HepG2 (cell line): ENCODE data around the gene GPLD1. TPM values are rescaled to one million over a fixed set of nuclear protein-coding genes. Genes with fewer than 3 reads are reported as not detected.

Source experiments
- ATAC-seq: fragments of 200-7000 bp; cut with Tn5 transposase; 3 replicates; pipeline ENCODE4 v1.9.1; 2020; ENCODE audit warnings: mild to moderate bottlenecking, moderate library complexity
- BruUV-seq: library from RNA; stranded (reverse); fragments of 400-500 nt; replicated peaks from 2 replicates; lab custom pipeline; 2021; lab: Mats Ljungman, UMichigan
- CTCF ChIA-PET: fragments of 300-600 bp; formaldehyde crosslinking; extraction: SDS; loops from one replicate; lab custom pipeline; 2021; ENCODE audit warnings: low total read pairs, inconsistent platforms, low intra/inter-chr PET ratio; lab: Yijun Ruan, JAX
- POLR2A ChIA-PET: fragments of 350-600 bp; sonication (Branson Sonifier 250); formaldehyde crosslinking; loops from one replicate; lab custom pipeline; 2020; ENCODE audit warnings: antibody characterized with exemption, inconsistent platforms; lab: Yijun Ruan, JAX
- DNase-seq: peaks from one replicate; pipeline ENCODE4 v3.0.0-alpha.2; 2015; ENCODE audit warnings: low spot score
- FAIRE-seq: peaks from 3 replicates; lab custom pipeline; 2011; peaks lifted over from hg19 to GRCh38; lab: Jason Lieb, UNC
- H2AFZ ChIP-seq: one replicate; pipeline ENCODE4 v1.6.1; 2011; ENCODE audit warnings: low read length, inconsistent platforms
- H3K27ac ChIP-seq: fragments of 300-600 bp; 3 replicates; pipeline ENCODE4 v1.8.0; 2011; ENCODE audit warnings: mixed run types, mild to moderate bottlenecking, mixed read lengths, low read length, inconsistent platforms; ENCODE audit not compliant: insufficient read depth; ENCODE audit errors: extremely low read length
- H3K27me3 ChIP-seq, 2 experiments: fragments of 200-600 bp in 1 of 2; 2 replicates in 1 of 2; 3 replicates in 1 of 2; pipeline versions ENCODE4 v1.6.0 to v1.8.0; 2011; ENCODE audit warnings: low read length in 2 of 2, mild to moderate bottlenecking in 2 of 2, moderate library complexity in 2 of 2, inconsistent platforms in 1 of 2; ENCODE audit not compliant: insufficient read depth in 2 of 2, control insufficient read depth in 1 of 2
- H3K36me3 ChIP-seq, 2 experiments: fragments of 200-600 bp in 1 of 2; replicated peaks in 1 of 2; 2 replicates in 1 of 2; 3 replicates in 1 of 2; pipeline versions ENCODE4 v1.5.1 to v1.8.0; 2011; ENCODE audit warnings: low read length in 2 of 2, inconsistent platforms in 1 of 2; ENCODE audit not compliant: insufficient read depth in 2 of 2, control insufficient read depth in 1 of 2
- H3K4me1 ChIP-seq: 2 replicates; pipeline ENCODE4 v1.5.1; 2012; ENCODE audit warnings: low read length, inconsistent platforms; ENCODE audit not compliant: insufficient read depth
- H3K4me2 ChIP-seq: 2 replicates; pipeline ENCODE4 v1.6.0; 2011; ENCODE audit warnings: low read depth, low read length, inconsistent platforms
- H3K4me3 ChIP-seq, 3 experiments: fragments of 200-600 bp in 1 of 3; sonication (generic), shearing (Covaris generic) in 1 of 3; replicated peaks in 1 of 3; 2 replicates each; pipeline ENCODE4 v1.5.1; 2011 to 2016; ENCODE audit warnings: low read length in 3 of 3, inconsistent platforms in 2 of 3, low read depth in 2 of 3, mild to moderate bottlenecking in 2 of 3, control low read depth in 1 of 3, mixed read lengths in 1 of 3; ENCODE audit not compliant: insufficient read depth in 1 of 3
- H3K79me2 ChIP-seq: one replicate; pipeline ENCODE4 v1.6.1; 2011; ENCODE audit warnings: low read length, inconsistent platforms; ENCODE audit not compliant: insufficient read depth
- H3K9ac ChIP-seq: 2 replicates; pipeline ENCODE4 v1.6.0; 2011; ENCODE audit warnings: mild to moderate bottlenecking, low read depth, low read length, inconsistent platforms; ENCODE audit not compliant: insufficient read depth
- H3K9me3 ChIP-seq: 2 replicates; pipeline ENCODE4 v1.5.1; 2012; ENCODE audit warnings: mild to moderate bottlenecking, low read length
- H4K20me1 ChIP-seq: 2 replicates; pipeline ENCODE4 v1.6.0; 2011; ENCODE audit warnings: inconsistent platforms, mild to moderate bottlenecking, low read length, moderate library complexity; ENCODE audit not compliant: insufficient read depth
- GATAD1 ChIP-seq: IDR thresholded peaks from 2 replicates; pipeline ENCODE4 v1.6.1; 2016; ENCODE audit warnings: missing genetic modification reagents, missing compliant biosample characterization
- HDAC2 ChIP-seq: sonication (generic); formaldehyde crosslinking; IDR thresholded peaks from 2 replicates; pipeline ENCODE4 v1.4.0; 2020; ENCODE audit warnings: missing genetic modification reagents
- KDM5A ChIP-seq: fragments of 200-600 bp; sonication (generic); IDR thresholded peaks from 2 replicates; pipeline ENCODE4 v1.7.0; 2018; ENCODE audit warnings: antibody characterized with exemption, mild to moderate bottlenecking, low read length, borderline replicate concordance
- KLF6 ChIP-seq: IDR thresholded peaks from 2 replicates; pipeline ENCODE4 v1.8.0; 2016; ENCODE audit warnings: missing biosample characterization, missing genetic modification reagents
- MEIS2 ChIP-seq: sonication (generic); formaldehyde crosslinking; IDR thresholded peaks from 2 replicates; pipeline ENCODE4 v1.9.0; 2021; ENCODE audit warnings: mild to moderate bottlenecking, missing genetic modification reagents
- TCF7L2 ChIP-seq: IDR thresholded peaks from 2 replicates; pipeline ENCODE4 v1.6.1; 2011; ENCODE audit warnings: mild to moderate bottlenecking, low read depth, low read length, moderate library complexity
- ZFYVE20 ChIP-seq: sonication (generic); formaldehyde crosslinking; IDR thresholded peaks from 2 replicates; pipeline ENCODE4 v1.8.0; 2023; ENCODE audit warnings: low read depth, mild to moderate bottlenecking, moderate library complexity, missing genetic modification reagents, borderline replicate concordance
- ZMYM2 ChIP-seq: sonication (generic); formaldehyde crosslinking; IDR thresholded peaks from 2 replicates; pipeline ENCODE4 v1.8.0; 2022; ENCODE audit warnings: mild to moderate bottlenecking, missing genetic modification reagents
- ZNF10 ChIP-seq: sonication (generic); formaldehyde crosslinking; IDR thresholded peaks from 2 replicates; pipeline ENCODE4 v1.4.0; 2020; ENCODE audit warnings: mild to moderate bottlenecking, low read depth, missing genetic modification reagents, borderline replicate concordance
- ZNF335 ChIP-seq: sonication (generic); formaldehyde crosslinking; IDR thresholded peaks from 2 replicates; pipeline ENCODE4 v1.4.0; 2020; ENCODE audit warnings: missing genetic modification reagents
- ZNF766 ChIP-seq: sonication (generic); formaldehyde crosslinking; IDR thresholded peaks from 2 replicates; pipeline ENCODE4 v1.5.0; 2020; ENCODE audit warnings: missing genetic modification reagents, borderline replicate concordance
- WGBS: methylation state at CpG from one replicate; pipeline ENCODE4 v1.1.6; 2017; ENCODE audit warnings: low lambda C conversion rate; 5-methylcytosine and 5-hydroxymethylcytosine counted together
- in situ Hi-C: cut with HindIII; loops from 2 replicates; pipeline ENCODE4 v1.10.0; 2017; ENCODE audit warnings: low pct_unique_long_range_greater_than_20kb; ENCODE audit not compliant: extremely low pct_ligation_motif_present
- intact Hi-C: fragments of 100-400 bp; cut with micrococcal nuclease; formaldehyde crosslinking; loops from one replicate; pipeline ENCODE4 v1.10.0; 2022; ENCODE audit not compliant: unreplicated experiment
- polyA plus RNA-seq, 8 experiments: library from polyadenylated mRNA; depleted of rRNA in 3 of 8; stranded (reverse) in 7 of 8; unstranded in 1 of 8; fragments of >200 nt; fragmentation: Illumina TruSeq in 4 of 8; extraction: Trizol in 4 of 8; gene quantifications; 2 replicates each; pipeline versions ENCODE4 v1.2.1 to v1.2.3, GENCODE V29; 2011 to 2016; ENCODE audit warnings: low read depth in 4 of 8, missing spikeins in 1 of 8, mixed read lengths in 1 of 8; ENCODE audit not compliant: insufficient read depth in 1 of 8
- total RNA-seq, 5 experiments: library from RNA; depleted of rRNA; stranded (reverse); fragments of >200 nt; fragmentation: Illumina TruSeq; extraction: Trizol; gene quantifications; 2 replicates each; pipeline ENCODE4 v1.2.3, GENCODE V29; 2016; ENCODE audit warnings: low read depth in 1 of 5
- TF ChIP-seq, protein P1 (sequence below): sonication (generic); formaldehyde crosslinking; IDR thresholded peaks from 2 replicates; pipeline ENCODE4 v1.4.0; 2020; ENCODE audit warnings: mild to moderate bottlenecking, low read depth, missing genetic modification reagents
- TF ChIP-seq, protein P2 (sequence below): IDR thresholded peaks from 2 replicates; pipeline ENCODE4 v1.6.1; 2016
- TF ChIP-seq, protein P3 (sequence below): IDR thresholded peaks from 2 replicates; pipeline ENCODE4 v1.6.1; 2018; ENCODE audit warnings: missing genetic modification reagents
- TF ChIP-seq, protein P4 (sequence below): IDR thresholded peaks from 2 replicates; pipeline ENCODE4 v1.6.1; 2012; ENCODE audit warnings: low read depth, low read length, improper control_type of control experiment
- TF ChIP-seq, protein P5 (sequence below): sonication (generic); formaldehyde crosslinking; IDR thresholded peaks from 2 replicates; pipeline ENCODE4 v1.8.0; 2022; ENCODE audit warnings: mild to moderate bottlenecking, missing genetic modification reagents, borderline replicate concordance

Gene GPLD1
- total and polyA plus RNA-seq, 2 of the 13 experiments (the other 11 are each of a cell fraction or from before 2014, with no cell fraction given) = 6.2 to 7.6 TPM

DNA sequence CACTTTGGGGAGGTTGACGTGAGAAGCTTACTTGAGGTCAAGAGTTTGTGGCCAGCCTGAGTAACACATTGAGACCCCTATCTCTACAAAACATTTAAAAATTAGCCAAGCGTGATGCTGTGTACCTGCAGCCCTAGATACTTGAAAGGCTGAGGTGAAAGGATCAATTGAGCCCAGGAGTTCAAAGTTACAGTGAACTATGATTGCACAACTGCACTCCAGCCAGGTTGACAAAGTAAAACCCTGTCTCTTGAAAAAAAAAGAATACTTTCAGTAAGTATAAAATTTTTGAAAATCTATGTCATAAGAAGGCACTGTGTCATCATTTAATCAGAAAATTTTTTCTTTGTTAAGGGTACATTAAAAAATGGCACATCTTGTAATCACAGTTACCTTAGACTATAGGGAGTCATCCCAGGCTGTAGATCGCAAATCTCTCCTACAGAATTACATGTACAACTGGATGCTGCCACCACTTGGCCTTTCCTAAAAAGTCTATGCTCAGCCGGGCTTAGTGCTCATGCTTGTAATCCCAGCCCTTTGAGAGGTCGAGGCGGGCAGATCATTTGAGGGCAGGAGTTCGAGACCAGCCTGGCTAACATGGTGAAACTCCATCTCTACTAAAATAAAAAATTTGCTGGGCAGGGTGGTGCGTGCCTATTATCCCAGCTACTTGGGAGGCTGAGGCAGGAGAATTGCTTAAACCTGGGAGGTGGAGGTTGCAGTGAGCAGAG is 103.7 kb downstream of the GPLD1 start:
- Histone ChIP-seq H3K4me1 (peaks cover 84% of the 10 kb centered on the region), H3K79me2 (peaks cover 20% of the 10 kb centered on the region), H3K36me3 (0 out of 5 replicates have a peak, but pooled peaks cover 0 to 2% of the 10 kb centered on the region in 2 experiments), H2AFZ (no peak overlapping the region), H4K20me1 (no peaks in the 10 kb centered on the region), H3K27me3 (no peaks in the 10 kb centered on the region), H3K4me2 (peak overlapping the region; percentile 60), H3K9me3 (no peaks in the 10 kb centered on the region), H3K4me3 (peak overlapping the region in 1 of 3 experiments; percentile 34; a peak in 1 of 6 replicates), H3K9ac (peak overlapping the region; percentile 53), H3K27ac (peak overlapping the region; percentile 79)
- intact Hi-C loops = loop anchor here (1.0 to 10.0 kb wide), 6 partner anchors 17 to 323 kb away; partner anchors contain the start of gene MRS2
- 8% methylated on average over 8 of the region's 8 CpGs for WGBS
- DNase-seq = peak; percentile 98
- BruUV-seq = no TSS peak
- in situ Hi-C loops = loop anchor here (5.0 kb wide), 1 partner anchor 103 kb away; no protein-coding TSS in a partner anchor
- POLR2A ChIA-PET = interaction anchor here (1.4 kb wide), 1 partner anchor 102 kb away, joined by 6 read pairs; no protein-coding TSS in a partner anchor
- peak; percentile 96 for FAIRE-seq
- ATAC-seq = peak; percentile 83
- CTCF ChIA-PET = interaction anchor here (1.5 to 2.4 kb wide), 2 partner anchors 30 to 102 kb away, joined by 4 to 35 read pairs; no protein-coding TSS in a partner anchor
- TF ChIP-seq, protein P1, sequence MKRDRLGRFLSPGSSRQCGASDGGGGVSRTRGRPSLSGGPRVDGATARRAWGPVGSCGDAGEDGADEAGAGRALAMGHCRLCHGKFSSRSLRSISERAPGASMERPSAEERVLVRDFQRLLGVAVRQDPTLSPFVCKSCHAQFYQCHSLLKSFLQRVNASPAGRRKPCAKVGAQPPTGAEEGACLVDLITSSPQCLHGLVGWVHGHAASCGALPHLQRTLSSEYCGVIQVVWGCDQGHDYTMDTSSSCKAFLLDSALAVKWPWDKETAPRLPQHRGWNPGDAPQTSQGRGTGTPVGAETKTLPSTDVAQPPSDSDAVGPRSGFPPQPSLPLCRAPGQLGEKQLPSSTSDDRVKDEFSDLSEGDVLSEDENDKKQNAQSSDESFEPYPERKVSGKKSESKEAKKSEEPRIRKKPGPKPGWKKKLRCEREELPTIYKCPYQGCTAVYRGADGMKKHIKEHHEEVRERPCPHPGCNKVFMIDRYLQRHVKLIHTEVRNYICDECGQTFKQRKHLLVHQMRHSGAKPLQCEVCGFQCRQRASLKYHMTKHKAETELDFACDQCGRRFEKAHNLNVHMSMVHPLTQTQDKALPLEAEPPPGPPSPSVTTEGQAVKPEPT (CRISPR knock-in tag) = peak; percentile 89
- TF ChIP-seq TCF7L2 = peak; percentile 80
- TF ChIP-seq ZNF766 = no peak
- TF ChIP-seq GATAD1 (CRISPR knock-in tag) = peak; percentile 63
- 0 out of 2 replicates have a peak, but pooled peaks have one; percentile 49 for TF ChIP-seq ZNF335 (CRISPR knock-in tag)
- no peak for TF ChIP-seq ZNF10 (CRISPR knock-in tag)
- TF ChIP-seq ZMYM2 (CRISPR knock-in tag) = peak; percentile 100
- TF ChIP-seq ZFYVE20 (CRISPR knock-in tag) = no peak
- TF ChIP-seq MEIS2 (CRISPR knock-in tag) = peak; percentile 77; the same call in 1 of the 2 replicates
- TF ChIP-seq, protein P2, sequence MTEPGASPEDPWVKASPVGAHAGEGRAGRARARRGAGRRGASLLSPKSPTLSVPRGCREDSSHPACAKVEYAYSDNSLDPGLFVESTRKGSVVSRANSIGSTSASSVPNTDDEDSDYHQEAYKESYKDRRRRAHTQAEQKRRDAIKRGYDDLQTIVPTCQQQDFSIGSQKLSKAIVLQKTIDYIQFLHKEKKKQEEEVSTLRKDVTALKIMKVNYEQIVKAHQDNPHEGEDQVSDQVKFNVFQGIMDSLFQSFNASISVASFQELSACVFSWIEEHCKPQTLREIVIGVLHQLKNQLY (CRISPR knock-in tag) = peak; percentile 84
- peak; percentile 66; the same call in 1 of the 2 replicates for TF ChIP-seq KLF6 (CRISPR knock-in tag)
- TF ChIP-seq KDM5A = peak; percentile 37; the same call in 1 of the 2 replicates
- TF ChIP-seq HDAC2 = peak; percentile 95
- TF ChIP-seq, protein P3, sequence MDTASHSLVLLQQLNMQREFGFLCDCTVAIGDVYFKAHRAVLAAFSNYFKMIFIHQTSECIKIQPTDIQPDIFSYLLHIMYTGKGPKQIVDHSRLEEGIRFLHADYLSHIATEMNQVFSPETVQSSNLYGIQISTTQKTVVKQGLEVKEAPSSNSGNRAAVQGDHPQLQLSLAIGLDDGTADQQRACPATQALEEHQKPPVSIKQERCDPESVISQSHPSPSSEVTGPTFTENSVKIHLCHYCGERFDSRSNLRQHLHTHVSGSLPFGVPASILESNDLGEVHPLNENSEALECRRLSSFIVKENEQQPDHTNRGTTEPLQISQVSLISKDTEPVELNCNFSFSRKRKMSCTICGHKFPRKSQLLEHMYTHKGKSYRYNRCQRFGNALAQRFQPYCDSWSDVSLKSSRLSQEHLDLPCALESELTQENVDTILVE (CRISPR knock-in tag) = peak; percentile 95; the same call in 1 of the 2 replicates
- TF ChIP-seq, protein P4, sequence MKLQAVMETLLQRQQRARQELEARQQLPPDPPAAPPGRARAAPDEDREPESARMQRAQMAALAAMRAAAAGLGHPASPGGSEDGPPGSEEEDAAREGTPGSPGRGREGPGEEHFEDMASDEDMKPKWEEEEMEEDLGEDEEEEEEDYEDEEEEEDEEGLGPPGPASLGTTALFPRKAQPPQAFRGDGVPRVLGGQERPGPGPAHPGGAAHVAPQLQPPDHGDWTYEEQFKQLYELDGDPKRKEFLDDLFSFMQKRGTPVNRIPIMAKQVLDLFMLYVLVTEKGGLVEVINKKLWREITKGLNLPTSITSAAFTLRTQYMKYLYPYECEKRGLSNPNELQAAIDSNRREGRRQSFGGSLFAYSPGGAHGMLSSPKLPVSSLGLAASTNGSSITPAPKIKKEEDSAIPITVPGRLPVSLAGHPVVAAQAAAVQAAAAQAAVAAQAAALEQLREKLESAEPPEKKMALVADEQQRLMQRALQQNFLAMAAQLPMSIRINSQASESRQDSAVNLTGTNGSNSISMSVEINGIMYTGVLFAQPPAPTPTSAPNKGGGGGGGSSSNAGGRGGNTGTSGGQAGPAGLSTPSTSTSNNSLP = peak; percentile 75
- TF ChIP-seq, protein P5, sequence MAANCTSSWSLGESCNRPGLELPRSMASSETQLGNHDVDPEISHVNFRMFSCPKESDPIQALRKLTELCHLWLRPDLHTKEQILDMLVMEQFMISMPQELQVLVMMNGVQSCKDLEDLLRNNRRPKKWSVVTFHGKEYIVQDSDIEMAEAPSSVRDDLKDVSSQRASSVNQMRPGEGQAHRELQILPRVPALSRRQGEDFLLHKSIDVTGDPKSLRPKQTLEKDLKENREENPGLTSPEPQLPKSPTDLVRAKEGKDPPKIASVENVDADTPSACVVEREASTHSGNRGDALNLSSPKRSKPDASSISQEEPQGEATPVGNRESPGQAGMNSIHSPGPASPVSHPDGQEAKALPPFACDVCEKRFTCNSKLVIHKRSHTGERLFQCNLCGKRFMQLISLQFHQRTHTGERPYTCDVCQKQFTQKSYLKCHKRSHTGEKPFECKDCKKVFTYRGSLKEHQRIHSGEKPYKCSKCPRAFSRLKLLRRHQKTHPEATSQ (CRISPR knock-in tag) = peak; percentile 77; the same call in 1 of the 2 replicates
